IPS-15b (cell line): ENCODE results near the gene ACSS3.

Source experiments
- H3K27me3 ChIP-seq: one replicate; pipeline ENCODE4 v1.6.1; 2013; ENCODE audit warnings: low read length; ENCODE audit not compliant: control insufficient read depth, insufficient read depth
- H3K36me3 ChIP-seq: one replicate; pipeline ENCODE4 v1.6.1; 2013; ENCODE audit warnings: low read length; ENCODE audit not compliant: control insufficient read depth, insufficient read depth
- H3K4me1 ChIP-seq: one replicate; pipeline ENCODE4 v1.6.1; 2013; ENCODE audit warnings: mild to moderate bottlenecking, low read length; ENCODE audit not compliant: control insufficient read depth, insufficient read depth
- H3K4me3 ChIP-seq: one replicate; pipeline ENCODE4 v1.5.1; 2013; ENCODE audit warnings: low read depth, low read length
- H3K9ac ChIP-seq: one replicate; pipeline ENCODE4 v1.6.1; 2013; ENCODE audit warnings: low read depth, mild to moderate bottlenecking, low read length
- H3K9me3 ChIP-seq: one replicate; pipeline ENCODE4 v1.6.1; 2013; ENCODE audit warnings: mild to moderate bottlenecking, low read length; ENCODE audit not compliant: control insufficient read depth, insufficient read depth

Gene ACSS3

GRCh38 chr12:81274637-81275529 is 197.0 kb downstream of the ACSS3 start:
- Histone ChIP-seq H3K36me3 (no peaks in the 10 kb centered on the region), H3K27me3 (no peaks in the 10 kb centered on the region), H3K9me3 (no peaks in the 10 kb centered on the region), H3K4me1 (no peaks in the 10 kb centered on the region), H3K4me3 (no peak overlapping the region), H3K9ac (no peak overlapping the region)

GRCh38 chr12:81284137-81284536 is 206.3 kb downstream of the ACSS3 start:
- H3K9me3 ChIP-seq: no peaks in the 10 kb centered on the region
- H3K36me3 ChIP-seq: no peaks in the 10 kb centered on the region
- no peak overlapping the region for H3K4me3 ChIP-seq
- H3K4me1 ChIP-seq: no peaks in the 10 kb centered on the region
- no peaks in the 10 kb centered on the region for H3K27me3 ChIP-seq
- no peak overlapping the region for H3K9ac ChIP-seq

GRCh38 chr12:81288651-81289050 is 210.8 kb downstream of the ACSS3 start:
- H3K4me1 ChIP-seq: no peaks in the 10 kb centered on the region
- H3K9me3 ChIP-seq: no peaks in the 10 kb centered on the region
- no peaks in the 10 kb centered on the region for H3K36me3 ChIP-seq
- H3K4me3 ChIP-seq: no peak overlapping the region
- H3K27me3 ChIP-seq: no peaks in the 10 kb centered on the region
- no peak overlapping the region for H3K9ac ChIP-seq

- Histone ChIP-seq H3K9me3 (no peaks in the 10 kb centered on the region), H3K4me1 (no peaks in the 10 kb centered on the region), H3K27me3 (no peaks in the 10 kb centered on the region), H3K36me3 (no peaks in the 10 kb centered on the region), H3K4me3 (no peak overlapping the region), H3K9ac (no peak overlapping the region)
Observed at GRCh38 chr12:81294325-81295190, 216.7 kb downstream of the ACSS3 start.

- Histone ChIP-seq H3K9me3 (no peaks in the 10 kb centered on the region), H3K4me1 (no peaks in the 10 kb centered on the region), H3K27me3 (no peaks in the 10 kb centered on the region), H3K9ac (no peak overlapping the region), H3K4me3 (no peak overlapping the region), H3K36me3 (no peaks in the 10 kb centered on the region)
Observed at GRCh38 chr12:81295251-81295650, 217.4 kb downstream of the ACSS3 start.

GRCh38 chr12:81296556-81297305 is 218.9 kb downstream of the ACSS3 start:
- Histone ChIP-seq H3K9ac (no peak overlapping the region), H3K4me1 (no peaks in the 10 kb centered on the region), H3K9me3 (no peaks in the 10 kb centered on the region), H3K27me3 (no peaks in the 10 kb centered on the region), H3K4me3 (no peak overlapping the region), H3K36me3 (no peaks in the 10 kb centered on the region)

- Histone ChIP-seq H3K9ac (no peak overlapping the region), H3K36me3 (no peaks in the 10 kb centered on the region), H3K4me3 (no peak overlapping the region), H3K27me3 (no peaks in the 10 kb centered on the region), H3K9me3 (no peaks in the 10 kb centered on the region), H3K4me1 (no peaks in the 10 kb centered on the region)
Observed at GRCh38 chr12:81297601-81298000, 219.7 kb downstream of the ACSS3 start.

GRCh38 chr12:81300454-81300853 is 222.6 kb downstream of the ACSS3 start:
- H3K9me3 ChIP-seq: no peaks in the 10 kb centered on the region
- no peaks in the 10 kb centered on the region for H3K36me3 ChIP-seq
- no peaks in the 10 kb centered on the region for H3K4me1 ChIP-seq
- H3K4me3 ChIP-seq: no peak overlapping the region
- no peaks in the 10 kb centered on the region for H3K27me3 ChIP-seq
- no peak overlapping the region for H3K9ac ChIP-seq

- H3K36me3 ChIP-seq: no peaks in the 10 kb centered on the region
- no peak overlapping the region for H3K9ac ChIP-seq
- no peak overlapping the region for H3K4me3 ChIP-seq
- H3K27me3 ChIP-seq: no peaks in the 10 kb centered on the region
- no peaks in the 10 kb centered on the region for H3K4me1 ChIP-seq
- H3K9me3 ChIP-seq: no peaks in the 10 kb centered on the region
Observed at GRCh38 chr12:81303935-81304334, 226.1 kb downstream of the ACSS3 start.
